Upper lobe of right lung (tissue), 1 donor: ENCODE measurements around the gene SLC6A17. TPM values are rescaled to one million over a fixed set of nuclear protein-coding genes. Genes with fewer than 3 reads are reported as not detected.

Source experiments
- ATAC-seq: fragments of 200-7000 bp; cut with Tn5 transposase; one replicate; pipeline ENCODE4 v1.9.1; 2020; ENCODE audit warnings: mild to moderate bottlenecking, moderate library complexity
- DNase-seq: peaks from one replicate; pipeline ENCODE4 v3.0.0-alpha.2; 2020
- H3K27ac ChIP-seq: fragments of 200-600 bp; one replicate; pipeline ENCODE4 v1.8.0; 2022
- H3K27me3 ChIP-seq: fragments of 200-600 bp; one replicate; pipeline ENCODE4 v1.8.0; 2022; ENCODE audit warnings: mild to moderate bottlenecking
- H3K36me3 ChIP-seq: fragments of 200-600 bp; one replicate; pipeline ENCODE4 v1.8.0; 2022
- H3K4me1 ChIP-seq: fragments of 200-600 bp; one replicate; pipeline ENCODE4 v1.8.0; 2022
- H3K4me3 ChIP-seq: fragments of 200-600 bp; one replicate; pipeline ENCODE4 v1.8.0; 2022; ENCODE audit warnings: mild to moderate bottlenecking
- H3K9me3 ChIP-seq: fragments of 200-600 bp; one replicate; pipeline ENCODE4 v1.8.0; 2022
- CTCF ChIP-seq: fragments of 200-600 bp; IDR thresholded peaks from one replicate; pipeline ENCODE4 v1.8.0; 2022; ENCODE audit warnings: antibody characterized with exemption
- intact Hi-C: fragments of 100-400 bp; cut with DNase I; formaldehyde crosslinking; loops from one replicate; pipeline ENCODE4 v1.11.0; 2022
- total RNA-seq: library from RNA; stranded (reverse); fragmentation: NEBNext Ultra II Directional; extraction: Animal tissue kit (Norgen Biotek cat#: 25700); gene quantifications from one replicate; pipeline ENCODE4 v1.2.1, GENCODE V29; 2021
- donor health status: DM: no; HTN: yes; CAD: no; lungs with severe emphysema.

SLC6A17 gene
- total RNA-seq, 1 donor from 2014 or later = 0.06 TPM

- ATAC-seq (peak; percentile 93), DNase-seq (peak; percentile 95)
- no peaks in the 10 kb centered on the region for H3K9me3 ChIP-seq
- H3K4me3 ChIP-seq = peak within 1 kb of the TSS; percentile 75
- peaks cover 17% of the 10 kb centered on the region for H3K4me1 ChIP-seq
- no peaks in the 10 kb centered on the region for H3K27me3 ChIP-seq
- no peak for TF ChIP-seq CTCF
- peak within 1 kb of the TSS; percentile 89 for H3K27ac ChIP-seq
- H3K36me3 ChIP-seq = no peaks in the 10 kb centered on the region
- intact Hi-C loops = no loop called here
Measured at GRCh38 chr1:110209715-110210603, 59.7 kb downstream of the SLC6A17 start, which contains the start of gene KCNC4. TSS of gene KCNC4 (plus strand) at chr1:110210314. CDS start at chr1:110211500, 1,186 bp downstream.

GRCh38 chr1:110210604-110211495, 60.6 kb downstream of the SLC6A17 start:
- Histone ChIP-seq H3K4me1 (peaks cover 20% of the 10 kb centered on the region), H3K4me3 (peak overlapping the region; percentile 75), H3K36me3 (no peaks in the 10 kb centered on the region), H3K27ac (peak overlapping the region; percentile 89), H3K9me3 (no peaks in the 10 kb centered on the region), H3K27me3 (no peaks in the 10 kb centered on the region)
- ATAC-seq (peak; percentile 26), DNase-seq (peak; percentile 80)
- intact Hi-C loops = no loop called here
- no peak for TF ChIP-seq CTCF

- H3K36me3 ChIP-seq = no peaks in the 10 kb centered on the region
- H3K27me3 ChIP-seq = no peaks in the 10 kb centered on the region
- intact Hi-C loops = no loop called here
- ATAC-seq = no peak
- peak overlapping the region; percentile 11 for H3K27ac ChIP-seq
- peaks cover 20% of the 10 kb centered on the region for H3K4me1 ChIP-seq
- H3K9me3 ChIP-seq = no peaks in the 10 kb centered on the region
- DNase-seq = no peak
- TF ChIP-seq CTCF = no peak
- peak overlapping the region; percentile 75 for H3K4me3 ChIP-seq
Measured at GRCh38 chr1:110211496-110212168, 61.3 kb downstream of the SLC6A17 start.

- intact Hi-C loops = no loop called here
- Histone ChIP-seq H3K4me1 (peaks cover 20% of the 10 kb centered on the region), H3K4me3 (peak overlapping the region; percentile 75), H3K9me3 (no peaks in the 10 kb centered on the region), H3K36me3 (no peaks in the 10 kb centered on the region), H3K27me3 (no peaks in the 10 kb centered on the region), H3K27ac (peak overlapping the region; percentile 11)
- DNase-seq (no peak), ATAC-seq (no peak)
- TF ChIP-seq CTCF = no peak
Measured at GRCh38 chr1:110212169-110213142, 62.2 kb downstream of the SLC6A17 start.
